H9 (cell line): Measurements from ENCODE around the gene FXYD3. TPM values are rescaled to one million over a fixed set of nuclear protein-coding genes. Genes with fewer than 3 reads are reported as not detected.

ENCODE experiments used
- DNase-seq: peaks from one replicate; pipeline ENCODE4 v3.0.0-alpha.2; 2017
- H2AFZ ChIP-seq: one replicate; pipeline ENCODE4 v1.6.1; 2013; ENCODE audit warnings: mild to moderate bottlenecking, low read length, control low read depth, moderate library complexity
- H2AK5ac ChIP-seq: 2 replicates; pipeline ENCODE4 v1.6.1; 2013; ENCODE audit warnings: low read length, control low read depth, mixed read lengths; ENCODE audit not compliant: insufficient read length
- H2BK120ac ChIP-seq: one replicate; pipeline ENCODE4 v1.6.1; 2013; ENCODE audit warnings: low read depth, mild to moderate bottlenecking, low read length, control low read depth, inconsistent platforms; ENCODE audit not compliant: poor library complexity, severe bottlenecking
- H2BK12ac ChIP-seq: 2 replicates; pipeline ENCODE4 v1.6.1; 2013; ENCODE audit warnings: low read length, control low read depth, mixed read lengths, low read depth; ENCODE audit not compliant: insufficient read length
- H2BK15ac ChIP-seq: 2 replicates; pipeline ENCODE4 v1.6.1; 2013; ENCODE audit warnings: low read depth, low read length, control low read depth
- H2BK20ac ChIP-seq: one replicate; pipeline ENCODE4 v1.6.1; 2013; ENCODE audit warnings: low read depth, mild to moderate bottlenecking, low read length, control low read depth, inconsistent platforms; ENCODE audit not compliant: poor library complexity, severe bottlenecking
- H2BK5ac ChIP-seq: 2 replicates; pipeline ENCODE4 v1.6.1; 2013; ENCODE audit warnings: low read length, control low read depth, mixed read lengths; ENCODE audit not compliant: insufficient read length
- H3K14ac ChIP-seq: 2 replicates; pipeline ENCODE4 v1.6.1; 2013; ENCODE audit warnings: low read length, control low read depth; ENCODE audit not compliant: insufficient read depth
- H3K18ac ChIP-seq: 2 replicates; pipeline ENCODE4 v1.6.1; 2013; ENCODE audit warnings: low read depth, mild to moderate bottlenecking, mixed read lengths, low read length, control low read depth; ENCODE audit not compliant: insufficient read length
- H3K23ac ChIP-seq: 2 replicates; pipeline ENCODE4 v1.6.1; 2013; ENCODE audit warnings: low read length, control low read depth, mixed read lengths, low read depth; ENCODE audit not compliant: insufficient read length
- H3K23me2 ChIP-seq: 2 replicates; pipeline ENCODE4 v1.6.1; 2013; ENCODE audit warnings: low read depth, mild to moderate bottlenecking, mixed read lengths, low read length, control low read depth; ENCODE audit not compliant: insufficient read length, poor library complexity, severe bottlenecking
- H3K27ac ChIP-seq: 2 replicates; pipeline ENCODE4 v1.5.1; 2013; ENCODE audit warnings: low read length, control low read depth, mixed read lengths, low read depth; ENCODE audit not compliant: insufficient read length
- H3K27me3 ChIP-seq: 2 replicates; pipeline ENCODE4 v1.6.1; 2013; ENCODE audit warnings: low read length, control low read depth, inconsistent platforms; ENCODE audit not compliant: insufficient read depth
- H3K4ac ChIP-seq: 2 replicates; pipeline ENCODE4 v1.6.1; 2013; ENCODE audit warnings: low read depth, mild to moderate bottlenecking, control low read depth, inconsistent platforms, low read length, moderate library complexity
- H3K4me1 ChIP-seq: 2 replicates; pipeline ENCODE4 v1.6.1; 2013; ENCODE audit warnings: low read length, control low read depth, inconsistent platforms; ENCODE audit not compliant: insufficient read depth
- H3K4me2 ChIP-seq: 2 replicates; pipeline ENCODE4 v1.6.1; 2013; ENCODE audit warnings: low read length, control low read depth, mixed read lengths; ENCODE audit not compliant: insufficient read length, insufficient read depth
- H3K56ac ChIP-seq: 2 replicates; pipeline ENCODE4 v1.6.1; 2013; ENCODE audit warnings: low read depth, mild to moderate bottlenecking, mixed read lengths, low read length, control low read depth; ENCODE audit not compliant: insufficient read length
- H3K79me1 ChIP-seq: 2 replicates; pipeline ENCODE4 v1.6.1; 2013; ENCODE audit warnings: low read depth, mild to moderate bottlenecking, moderate library complexity, low read length, control low read depth, inconsistent platforms; ENCODE audit not compliant: insufficient read depth, poor library complexity, severe bottlenecking
- H3K79me2 ChIP-seq: 2 replicates; pipeline ENCODE4 v1.6.1; 2013; ENCODE audit warnings: low read length, control low read depth, inconsistent platforms; ENCODE audit not compliant: insufficient read depth
- H3K9ac ChIP-seq: 2 replicates; pipeline ENCODE4 v1.6.1; 2013; ENCODE audit warnings: low read length, control low read depth, mixed read lengths; ENCODE audit not compliant: insufficient read length; ENCODE audit errors: extremely low read depth
- H3K9me3 ChIP-seq: one replicate; pipeline ENCODE4 v1.6.1; 2013; ENCODE audit warnings: low read depth, low read length, inconsistent platforms; ENCODE audit not compliant: control insufficient read depth
- H3T11ph ChIP-seq: one replicate; pipeline ENCODE4 v1.6.1; 2013; ENCODE audit warnings: mild to moderate bottlenecking, low read length, control low read depth, inconsistent platforms
- H4K20me1 ChIP-seq: one replicate; pipeline ENCODE4 v1.6.1; 2013; ENCODE audit not compliant: control insufficient read depth, insufficient read length, insufficient read depth
- H4K5ac ChIP-seq: 2 replicates; pipeline ENCODE4 v1.6.1; 2013; ENCODE audit warnings: low read depth, mild to moderate bottlenecking, mixed read lengths, low read length, control low read depth; ENCODE audit not compliant: insufficient read length
- H4K8ac ChIP-seq: replicated peaks from 2 replicates; pipeline ENCODE4 v1.6.1; 2013; ENCODE audit warnings: low read length, control low read depth, mixed read lengths, low read depth; ENCODE audit not compliant: insufficient read length
- H4K91ac ChIP-seq: 2 replicates; pipeline ENCODE4 v1.6.1; 2013; ENCODE audit warnings: low read depth, mild to moderate bottlenecking, moderate library complexity, mixed read lengths, low read length, control low read depth; ENCODE audit not compliant: insufficient read length
- H3K27ac Mint-ChIP-seq, 3 experiments: 2 replicates in 2 of 3; 3 replicates in 1 of 3; pipeline ENCODE4 v1.8.0; 2020 to 2021; ENCODE audit warnings: mixed read lengths in 3 of 3, mild to moderate bottlenecking in 1 of 3, moderate library complexity in 1 of 3
- H3K27me3 Mint-ChIP-seq: 2 replicates; pipeline ENCODE4 v1.8.0; 2021; ENCODE audit warnings: low read depth, mild to moderate bottlenecking, moderate library complexity, mixed read lengths
- H3K36me3 Mint-ChIP-seq, 3 experiments: 2 replicates in 2 of 3; 3 replicates in 1 of 3; pipeline ENCODE4 v1.8.0; 2020 to 2021; ENCODE audit warnings: low read depth in 3 of 3, mixed read lengths in 3 of 3; ENCODE audit not compliant: insufficient read depth in 1 of 3
- H3K4me1 Mint-ChIP-seq, 2 experiments: 2 replicates each; pipeline ENCODE4 v1.8.0; 2020; ENCODE audit warnings: mixed read lengths in 2 of 2
- H3K4me3 Mint-ChIP-seq, 2 experiments: 2 replicates in 1 of 2; 3 replicates in 1 of 2; pipeline ENCODE4 v1.8.0; 2020 to 2021; ENCODE audit warnings: mild to moderate bottlenecking in 2 of 2, mixed read lengths in 2 of 2, moderate library complexity in 1 of 2
- H3K9me3 Mint-ChIP-seq, 2 experiments: 2 replicates in 1 of 2; 3 replicates in 1 of 2; pipeline ENCODE4 v1.8.0; 2020; ENCODE audit warnings: mild to moderate bottlenecking in 2 of 2, mixed read lengths in 2 of 2, moderate library complexity in 1 of 2
- CTCF ChIP-seq: fragments of 200-600 bp; sonication (generic); conservative IDR thresholded peaks from 3 replicates; pipeline ENCODE4 v1.8.0; 2021; ENCODE audit warnings: antibody characterized with exemption, mild to moderate bottlenecking
- WGBS: extraction: QIAGEN DNeasy Blood & Tissue Kit; methylation state at CpG from one replicate; pipeline ENCODE4 v1.1.7; 2013; ENCODE audit warnings: missing lambda C conversion rate, low lambda C conversion rate, mixed read lengths; ENCODE audit not compliant: insufficient read length; ENCODE audit errors: extremely low coverage; 5-methylcytosine and 5-hydroxymethylcytosine counted together
- total RNA-seq: library from RNA; stranded (reverse); gene quantifications from 2 replicates; pipeline ENCODE4 v1.2.1, GENCODE V29; 2021

The FXYD3 gene
- total RNA-seq, 1 experiment from 2014 or later: 1.5 TPM

DNA sequence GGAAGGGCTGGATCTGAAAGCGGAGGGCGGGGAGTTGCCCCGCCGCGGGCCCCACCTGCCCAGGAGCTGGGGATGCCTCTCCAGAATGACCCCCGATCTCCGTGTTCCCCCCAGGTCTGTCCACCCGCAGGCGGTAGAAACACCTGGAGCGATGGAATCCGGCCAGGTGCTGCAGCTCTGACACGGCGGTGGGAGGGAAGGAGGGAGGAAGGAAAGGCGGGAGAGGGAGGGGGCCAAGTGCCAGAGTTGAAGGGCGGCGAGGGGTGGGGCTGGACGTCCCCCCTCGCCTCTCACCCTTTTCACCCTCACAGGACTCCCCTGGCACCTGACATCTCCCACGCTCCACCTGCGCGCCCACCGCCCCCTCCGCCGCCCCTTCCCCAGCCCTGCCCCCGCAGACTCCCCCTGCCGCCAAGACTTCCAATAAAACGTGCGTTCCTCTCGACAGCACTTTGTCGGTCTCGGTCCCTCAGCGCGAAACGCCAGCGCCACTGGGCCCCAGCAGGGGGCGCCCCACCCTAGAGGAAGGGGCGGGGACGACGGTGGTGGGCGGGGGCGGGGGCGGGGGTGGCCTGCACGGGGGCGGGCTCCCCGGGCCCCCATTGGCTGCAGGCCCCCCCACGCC, 27.1 kb downstream of the FXYD3 start:
- Histone ChIP-seq H3K18ac (no peak overlapping the region), H3K27ac (no peak overlapping the region), H4K20me1 (no peaks in the 10 kb centered on the region), H2AK5ac (no peak overlapping the region), H4K91ac (no peak overlapping the region), H3K9me3 (no peaks in the 10 kb centered on the region), H3K4me1 (peaks cover 2% of the 10 kb centered on the region; the same call in 1 of the 2 replicates), H2AFZ (no peak overlapping the region), H2BK12ac (no peak overlapping the region), H3K4me2 (peak overlapping the region; percentile 82), H4K8ac (no peak overlapping the region), H3T11ph (no peak overlapping the region), H2BK5ac (no peak overlapping the region), H3K79me1 (no peaks in the 10 kb centered on the region), H3K4ac (no peak overlapping the region), H4K5ac (no peak overlapping the region), H3K9ac (no peak overlapping the region), H3K14ac (0 out of 2 replicates have a peak overlapping the region, but pooled peaks have one; percentile 1), H3K23ac (no peak overlapping the region), H2BK120ac (no peak overlapping the region), H3K56ac (no peak overlapping the region), H3K23me2 (peaks cover 24% of the 10 kb centered on the region), H2BK20ac (no peak overlapping the region), H3K27me3 (no peaks in the 10 kb centered on the region; the same call in 1 of the 2 replicates), H2BK15ac (no peak overlapping the region), H3K79me2 (no peaks in the 10 kb centered on the region)
- peaks cover 39 to 56% of the 10 kb centered on the region in 2 experiments for H3K4me1 Mint-ChIP-seq
- peaks cover 3 to 10% (median 6%) of the 10 kb centered on the region in 3 experiments; a peak in 5 of 7 replicates for H3K36me3 Mint-ChIP-seq
- peak overlapping the region in 1 of 3 experiments; percentile 79; a peak in 1 of 7 replicates for H3K27ac Mint-ChIP-seq
- DNase-seq: peak; percentile 85
- peaks cover 48% of the 10 kb centered on the region for H3K27me3 Mint-ChIP-seq
- peak overlapping the region; percentile 66 to 87 for H3K4me3 Mint-ChIP-seq
- no peaks in the 10 kb centered on the region for H3K9me3 Mint-ChIP-seq
- peak; percentile 70 for TF ChIP-seq CTCF
- no CpG with 5 or more reads among the region's 46 CpGs for WGBS
